GM18870 (cell line): ENCODE data around the gene SFXN5.

Source experiments
- ATAC-seq: cut with Tn5 transposase; IDR thresholded peaks from one replicate; pipeline ENCODE4 v1.9.1; 2021; ENCODE audit warnings: moderate library complexity; ENCODE audit not compliant: unreplicated experiment

SFXN5 gene

DNA sequence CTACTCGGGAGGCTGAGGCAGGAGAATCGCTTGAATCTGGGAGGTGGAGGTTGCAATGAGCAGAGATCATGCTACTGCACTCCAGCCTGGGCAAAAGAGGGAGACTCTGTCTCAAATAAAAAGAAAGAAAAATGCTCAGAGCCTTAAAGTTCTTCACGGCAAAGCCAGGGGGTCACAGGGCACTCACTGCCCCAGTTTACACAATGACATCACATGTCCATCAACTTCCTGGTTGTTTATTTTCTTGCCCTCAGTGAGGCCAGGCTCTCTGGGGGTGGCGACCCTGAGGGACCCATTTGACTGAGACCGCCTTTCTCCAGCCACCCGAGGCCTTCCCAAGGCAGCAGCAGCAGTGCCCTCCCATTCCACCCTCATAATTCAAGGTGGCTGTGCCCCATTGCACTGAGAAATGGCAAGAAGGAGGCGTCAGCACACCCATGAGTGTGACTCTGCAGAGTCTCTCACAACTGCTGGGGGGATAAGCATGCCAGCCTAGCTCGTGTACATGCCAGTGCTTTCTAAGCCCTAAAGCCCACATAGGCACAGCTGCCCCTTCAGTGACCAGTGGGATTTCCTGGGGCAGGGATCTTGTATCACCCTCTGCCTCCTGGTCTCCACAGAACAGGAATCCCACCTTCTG is 50.0 kb downstream of the SFXN5 start:
- no peak for ATAC-seq

DNA sequence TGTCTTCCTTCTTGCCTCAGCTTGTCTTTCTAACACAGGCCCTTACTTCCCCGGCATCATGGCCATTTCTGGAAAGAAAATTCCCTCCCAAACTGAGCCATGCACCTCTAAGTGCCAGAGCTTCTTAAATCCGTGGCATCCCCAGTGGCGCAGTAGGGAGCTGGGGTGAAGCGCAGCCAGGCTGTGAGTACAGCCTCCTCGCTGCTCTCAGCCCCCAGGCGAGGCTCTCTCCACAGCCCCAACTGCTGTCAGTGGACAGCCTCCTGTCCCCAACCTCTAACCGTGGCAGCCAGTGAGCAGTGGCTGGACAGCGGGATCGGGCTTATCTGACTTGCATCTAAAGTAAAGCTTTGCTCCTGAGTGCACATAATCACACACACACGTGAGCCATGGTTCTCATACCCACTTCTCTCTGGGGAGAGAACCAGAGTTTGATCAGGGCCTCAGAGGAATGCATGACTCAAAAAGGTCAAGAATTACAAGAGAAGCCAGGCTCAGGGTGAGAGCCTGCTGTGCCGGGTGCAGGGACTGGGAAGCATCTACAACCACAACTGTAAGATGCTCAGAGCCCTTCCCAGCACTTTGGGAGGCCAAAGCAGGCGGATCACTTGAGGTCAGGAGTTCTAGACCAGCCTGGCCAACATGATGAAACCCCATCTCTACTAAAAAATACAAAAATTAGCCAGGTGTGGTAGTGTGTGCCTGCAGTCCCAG is 50.7 kb downstream of the SFXN5 start:
- no peak for ATAC-seq

DNA sequence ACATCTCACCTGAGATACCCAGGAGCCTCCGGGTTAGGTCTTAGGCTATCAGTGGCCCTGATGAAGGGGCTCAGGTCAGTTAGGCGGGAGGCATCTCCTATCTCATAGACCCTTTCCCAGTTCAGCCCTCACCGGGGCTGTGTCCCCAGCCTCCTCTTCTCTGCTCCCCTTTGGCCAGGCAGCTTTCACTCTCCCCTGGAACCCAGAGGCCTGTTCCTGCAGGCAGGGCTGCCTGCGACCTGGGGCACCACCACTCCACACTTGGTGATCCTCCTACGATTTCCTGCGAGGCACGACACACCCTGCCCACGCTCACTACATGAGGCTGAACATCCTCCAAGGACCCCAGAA is 51.2 kb downstream of the SFXN5 start:
- ATAC-seq, result no peak

DNA sequence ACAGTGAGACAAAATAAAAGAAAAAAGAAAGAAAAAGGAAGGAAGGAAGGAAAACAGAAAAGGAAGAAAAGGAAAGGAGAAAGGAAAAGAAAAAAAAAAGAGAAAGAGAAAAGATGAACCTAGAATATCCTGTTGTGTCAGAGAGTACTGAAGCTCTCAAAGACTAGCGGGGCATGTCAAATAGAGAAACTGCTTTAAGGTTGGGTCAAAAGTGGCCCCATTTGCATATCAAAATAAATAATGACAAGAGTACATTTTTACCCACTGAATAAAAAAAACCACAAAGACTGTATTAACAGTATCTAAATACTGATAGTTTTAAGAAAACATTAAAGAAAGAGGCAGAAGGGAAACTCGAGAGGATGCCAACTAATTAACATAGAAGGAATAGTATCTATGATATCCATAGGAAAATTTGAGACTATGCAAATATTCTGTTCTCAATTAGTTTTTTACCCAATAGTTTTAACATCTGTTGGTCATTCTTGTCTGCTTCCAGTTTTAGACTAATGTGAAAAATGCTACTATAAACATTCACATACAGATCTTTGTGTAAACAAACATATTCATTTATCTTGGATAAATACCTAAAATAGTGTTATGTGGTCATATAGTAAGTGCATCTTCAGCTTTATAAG is 53.2 kb downstream of the SFXN5 start:
- no peak for ATAC-seq

- ATAC-seq, result no peak
Measured at GRCh38 chr2:73013936-73014335, 57.6 kb downstream of the SFXN5 start.

DNA sequence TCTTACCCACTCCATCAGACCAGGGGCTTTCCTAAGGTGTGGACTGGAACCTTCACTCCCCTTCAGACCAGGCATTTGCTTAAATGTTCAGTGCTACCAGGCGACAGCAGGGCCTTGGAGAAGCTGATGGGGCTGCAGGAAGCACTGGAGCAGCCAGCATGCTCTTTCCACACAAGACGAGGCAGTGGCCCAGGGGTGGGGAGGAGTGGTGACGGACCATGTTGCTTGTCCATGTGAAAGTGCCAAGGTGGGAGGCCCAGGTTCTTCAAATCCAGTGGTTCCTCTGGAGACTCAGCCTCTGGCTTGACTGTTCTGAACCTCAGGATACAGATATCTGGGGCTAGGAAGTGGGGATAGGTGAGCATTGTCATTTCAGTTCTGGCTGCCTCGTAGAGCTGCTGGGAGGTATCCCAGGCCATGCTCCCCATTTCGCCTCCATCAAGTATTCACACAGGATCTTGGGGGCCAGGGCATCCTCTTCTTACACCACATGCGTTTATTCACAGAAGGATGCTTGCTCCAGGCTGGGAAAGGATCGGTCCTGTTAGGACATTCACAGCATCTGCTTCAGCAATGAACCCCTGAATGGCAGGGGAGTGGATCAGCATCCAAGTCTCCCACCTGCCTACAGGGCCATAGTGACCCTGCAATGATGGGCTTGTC is 62.2 kb downstream of the SFXN5 start:
- no peak for ATAC-seq

DNA sequence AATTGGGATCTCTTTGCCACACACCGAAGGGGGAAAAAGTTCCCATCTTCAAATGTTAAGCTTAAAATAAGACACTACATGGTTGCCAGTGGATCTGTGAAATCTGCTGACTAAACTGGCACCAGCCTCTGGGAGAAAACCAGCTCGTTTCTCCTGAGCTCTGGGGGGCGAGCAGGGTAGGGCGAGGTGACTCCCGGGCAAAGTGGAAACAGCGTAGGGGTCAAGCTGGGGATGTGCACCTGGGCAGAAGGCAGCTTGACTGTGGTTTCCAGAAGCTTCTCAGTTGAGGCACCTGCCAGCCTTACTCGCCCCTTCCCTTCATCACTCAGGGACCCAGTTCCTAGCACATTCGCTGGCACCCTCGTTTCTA is 62.8 kb downstream of the SFXN5 start:
- ATAC-seq, result no peak

GRCh38 chr2:73007991-73008765 is 63.3 kb downstream of the SFXN5 start:
- no peak for ATAC-seq

GRCh38 chr2:73006969-73007710 is 64.4 kb downstream of the SFXN5 start:
- no peak for ATAC-seq

DNA sequence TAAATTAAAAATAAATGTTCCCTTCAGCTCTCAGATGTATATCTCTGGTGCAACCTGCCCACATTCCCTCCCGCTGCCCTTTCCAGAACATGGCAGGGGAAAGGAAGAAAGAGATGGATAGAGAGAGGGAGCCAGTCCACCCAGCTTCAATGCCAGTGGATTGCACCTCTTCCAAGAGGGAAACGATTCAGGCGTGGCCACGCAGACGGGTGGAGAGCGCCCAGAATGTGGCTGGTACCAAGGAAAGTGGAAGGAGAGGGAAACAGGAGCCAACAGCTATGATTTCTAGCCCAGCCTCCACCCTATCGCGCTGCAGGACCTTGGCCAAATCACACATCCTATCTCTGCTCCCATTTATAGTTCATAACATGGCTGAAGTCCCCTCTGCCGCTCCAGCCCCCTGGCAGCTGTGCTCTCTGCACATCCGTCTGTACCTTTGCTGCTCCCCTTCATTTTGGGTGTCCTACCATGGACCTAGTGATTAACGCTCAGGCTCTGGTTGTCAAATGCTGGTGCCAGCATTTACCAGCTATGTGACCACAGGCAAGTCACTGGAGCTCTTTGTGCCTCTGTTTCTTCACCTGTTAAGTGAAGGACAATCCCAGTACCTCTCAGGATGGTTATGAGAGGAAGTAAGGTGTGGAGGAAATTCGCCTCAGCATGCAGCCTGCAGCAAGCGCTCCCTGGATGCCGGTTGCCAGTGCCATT is 66.5 kb downstream of the SFXN5 start:
- ATAC-seq, result no peak

- ATAC-seq, result no peak
Measured at GRCh38 chr2:73004466-73004865, 67.0 kb downstream of the SFXN5 start.

GRCh38 chr2:73003027-73003426 is 68.5 kb downstream of the SFXN5 start:
- no peak for ATAC-seq

DNA sequence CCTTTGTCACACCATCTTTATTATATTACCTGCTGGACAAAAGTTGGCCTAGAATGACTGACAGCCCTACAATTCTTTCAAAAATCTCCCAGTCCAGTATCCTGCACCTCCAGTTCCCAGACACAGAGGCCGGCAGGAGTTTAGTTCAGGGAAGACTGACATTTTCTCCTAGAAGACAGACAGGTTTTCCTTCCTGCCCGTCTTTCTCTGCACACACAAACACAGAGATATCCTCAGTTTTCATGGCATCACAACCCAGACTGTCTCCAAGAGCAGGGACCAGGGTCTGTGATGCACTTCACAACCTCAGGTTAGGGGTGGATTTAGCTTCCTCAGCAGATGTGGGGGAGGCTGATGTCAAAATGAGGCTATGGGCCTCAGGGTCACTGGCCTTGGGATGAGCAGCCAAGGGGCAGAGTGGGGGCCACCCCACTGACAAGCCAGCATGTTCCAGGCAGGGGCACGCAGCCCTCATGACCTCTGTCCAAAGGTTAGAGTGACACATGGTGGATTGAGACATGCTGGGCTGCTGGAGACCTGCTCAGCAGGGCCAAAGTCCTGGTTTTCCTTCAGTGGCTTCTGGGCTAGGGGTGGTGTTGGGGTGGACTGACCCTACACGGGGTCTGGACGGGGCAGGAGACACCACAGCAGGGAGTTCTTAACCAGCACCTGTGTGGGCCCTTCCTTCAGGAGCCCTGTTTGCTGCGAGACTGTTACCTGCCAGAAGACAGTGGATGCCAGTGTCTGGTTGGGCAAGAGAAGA is 70.5 kb downstream of the SFXN5 start:
- ATAC-seq, result no peak

- no peak for ATAC-seq
Measured at GRCh38 chr2:72999729-73000725, 71.5 kb downstream of the SFXN5 start.

- no peak for ATAC-seq
Measured at GRCh38 chr2:72998724-72999123, 72.8 kb downstream of the SFXN5 start.

DNA sequence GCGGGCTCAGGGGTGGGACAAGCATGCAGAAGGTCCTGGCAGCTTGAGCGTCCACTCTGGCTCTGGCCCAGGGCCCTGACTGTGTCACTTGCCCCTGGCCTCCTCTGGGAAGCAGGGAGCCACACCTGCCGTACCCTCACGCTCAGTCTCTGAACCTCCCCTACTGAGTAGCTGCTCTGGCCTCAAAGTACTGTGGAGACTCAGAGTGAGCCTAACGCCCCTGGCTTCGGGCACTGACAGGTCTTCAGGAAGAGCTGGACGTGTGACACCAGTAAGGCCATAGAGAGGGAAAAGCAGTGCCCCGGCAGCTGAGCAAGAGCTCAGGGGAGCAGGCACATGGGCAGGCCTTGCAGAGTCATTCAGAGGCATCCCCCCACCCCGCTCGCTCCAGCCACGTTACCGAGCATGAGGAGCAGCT is 73.3 kb downstream of the SFXN5 start:
- no peak for ATAC-seq

DNA sequence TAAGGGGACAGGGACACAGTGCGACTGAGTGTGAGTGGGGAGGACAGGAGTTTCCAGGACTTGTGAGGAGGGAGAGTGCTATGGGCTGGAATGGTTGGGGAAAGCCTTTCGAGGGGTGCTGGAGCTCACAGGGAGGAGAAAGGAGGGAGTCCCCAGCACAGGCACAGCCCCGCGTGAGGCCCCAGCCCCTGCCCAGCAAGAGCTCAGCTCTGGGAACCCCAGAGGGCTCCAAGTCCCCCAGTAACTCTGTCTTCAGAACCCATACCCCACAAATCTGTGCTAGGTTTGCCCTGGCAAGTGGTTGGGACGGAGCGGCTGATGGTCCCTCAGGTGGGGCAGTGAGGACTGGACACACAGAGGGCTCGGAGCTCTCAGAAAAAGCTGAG is 75.4 kb downstream of the SFXN5 start:
- no peak for ATAC-seq
